Measurements from ENCODE around the gene DNAH17.

The DNAH17 gene

DNA sequence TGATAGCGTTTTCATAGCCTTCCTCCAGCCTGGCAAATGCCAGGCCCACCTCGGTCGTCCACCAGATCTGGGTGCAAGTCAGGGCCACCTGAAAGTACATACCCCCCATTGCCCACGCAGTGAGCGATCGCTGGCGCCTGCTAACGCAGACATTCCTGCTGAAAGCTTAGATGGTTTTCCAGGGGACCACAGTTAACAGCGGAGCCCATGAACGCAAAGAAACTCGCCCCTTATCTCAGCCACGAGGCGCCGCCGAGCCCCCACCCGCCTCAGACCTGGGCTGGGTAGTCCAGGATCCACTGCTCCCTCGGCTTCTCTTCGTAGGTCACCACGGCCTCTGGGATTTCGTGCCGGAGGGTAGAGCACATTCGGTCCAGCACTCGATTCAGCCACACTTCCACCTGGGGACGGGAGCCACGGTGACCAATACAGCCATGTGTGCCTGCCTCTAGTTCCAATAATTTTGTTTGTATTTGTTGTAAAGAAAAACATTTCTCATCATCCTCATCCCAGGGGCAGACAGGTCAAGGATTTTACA is 74.5 kb downstream of the DNAH17 start:
- no peak for DNase-seq
- Histone ChIP-seq H3K4me3 (ENCODE audit: low read depth, low read length) (no peak overlapping the region), H3K36me3 (no peaks in the 10 kb centered on the region), H3K9me3 (ENCODE audit: severe bottlenecking) (no peaks in the 10 kb centered on the region), H3K27ac (no peak overlapping the region), H3K27me3 (ENCODE audit: insufficient read depth, low read depth, severe bottlenecking) (no peaks in the 10 kb centered on the region)
- TF ChIP-seq, protein P1, sequence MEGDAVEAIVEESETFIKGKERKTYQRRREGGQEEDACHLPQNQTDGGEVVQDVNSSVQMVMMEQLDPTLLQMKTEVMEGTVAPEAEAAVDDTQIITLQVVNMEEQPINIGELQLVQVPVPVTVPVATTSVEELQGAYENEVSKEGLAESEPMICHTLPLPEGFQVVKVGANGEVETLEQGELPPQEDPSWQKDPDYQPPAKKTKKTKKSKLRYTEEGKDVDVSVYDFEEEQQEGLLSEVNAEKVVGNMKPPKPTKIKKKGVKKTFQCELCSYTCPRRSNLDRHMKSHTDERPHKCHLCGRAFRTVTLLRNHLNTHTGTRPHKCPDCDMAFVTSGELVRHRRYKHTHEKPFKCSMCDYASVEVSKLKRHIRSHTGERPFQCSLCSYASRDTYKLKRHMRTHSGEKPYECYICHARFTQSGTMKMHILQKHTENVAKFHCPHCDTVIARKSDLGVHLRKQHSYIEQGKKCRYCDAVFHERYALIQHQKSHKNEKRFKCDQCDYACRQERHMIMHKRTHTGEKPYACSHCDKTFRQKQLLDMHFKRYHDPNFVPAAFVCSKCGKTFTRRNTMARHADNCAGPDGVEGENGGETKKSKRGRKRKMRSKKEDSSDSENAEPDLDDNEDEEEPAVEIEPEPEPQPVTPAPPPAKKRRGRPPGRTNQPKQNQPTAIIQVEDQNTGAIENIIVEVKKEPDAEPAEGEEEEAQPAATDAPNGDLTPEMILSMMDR (IDR thresholded peaks at IDR 0.05; ENCODE audit: low read depth, low read length), result no peak

DNA sequence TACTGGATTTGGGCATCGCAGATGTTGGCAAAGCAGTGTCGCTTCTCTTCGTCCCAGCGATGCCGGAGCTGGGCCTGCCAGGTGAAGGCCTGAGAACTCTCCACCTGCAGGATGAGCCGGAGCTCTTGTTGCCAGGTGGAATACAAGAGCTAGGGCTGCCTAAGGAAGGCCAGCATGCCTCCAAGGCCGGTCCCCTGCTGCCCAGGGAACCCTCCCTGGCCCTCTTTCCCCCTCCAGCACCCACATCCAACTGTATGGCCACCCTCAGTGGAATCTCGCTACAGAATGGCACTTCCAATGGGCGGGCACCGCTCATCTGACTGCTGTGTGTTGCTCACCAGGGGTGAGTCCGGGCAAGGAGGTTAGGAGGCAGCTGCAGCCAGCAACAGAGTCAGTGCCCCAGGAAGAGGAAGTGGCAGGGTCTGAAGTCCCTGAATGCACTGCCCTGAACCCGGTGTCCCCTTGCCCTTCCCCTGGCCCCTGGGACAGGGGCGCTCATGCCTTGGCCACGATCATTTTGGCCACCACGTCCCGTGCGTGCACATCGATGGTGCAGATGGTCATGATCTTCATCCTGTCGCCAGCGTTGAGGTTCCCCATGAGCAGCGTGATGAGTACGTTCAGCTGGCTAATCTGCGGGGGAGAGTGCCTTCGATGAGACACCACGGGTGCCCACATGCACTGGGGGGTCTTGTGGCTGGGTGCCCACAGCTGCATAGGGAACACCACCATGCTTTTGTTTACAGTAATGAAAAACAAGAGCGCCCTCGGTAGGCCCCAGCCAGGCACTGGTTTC is 75.8 kb downstream of the DNAH17 start:
- Histone ChIP-seq H3K9me3 (ENCODE audit: severe bottlenecking) (no peaks in the 10 kb centered on the region), H3K27me3 (ENCODE audit: insufficient read depth, low read depth, severe bottlenecking) (no peaks in the 10 kb centered on the region), H3K36me3 (no peaks in the 10 kb centered on the region), H3K27ac (no peak overlapping the region), H3K4me3 (ENCODE audit: low read depth, low read length) (no peak overlapping the region)
- DNase-seq, result no peak
- TF ChIP-seq, protein P1 (IDR thresholded peaks at IDR 0.05; ENCODE audit: low read depth, low read length), result no peak

DNA sequence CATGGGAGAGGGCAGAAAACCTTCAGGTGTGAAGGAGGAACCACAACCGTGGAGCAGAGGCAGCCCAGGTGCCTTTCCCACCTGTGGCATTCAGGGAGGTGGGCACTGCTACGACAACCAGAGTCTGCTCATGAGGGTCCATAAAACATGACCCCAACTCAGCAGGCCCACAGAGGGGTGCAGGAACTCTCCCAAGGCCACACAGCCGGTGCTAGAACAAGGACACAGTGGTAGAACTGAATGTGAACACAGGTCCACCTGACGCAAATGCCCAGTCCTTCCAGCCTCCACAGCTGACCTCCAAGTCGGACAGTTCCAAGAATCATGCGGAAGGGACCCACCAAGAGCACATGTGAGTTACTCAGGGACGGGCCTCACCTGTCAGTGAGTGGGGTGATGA is 76.4 kb downstream of the DNAH17 start:
- no peak for DNase-seq
- TF ChIP-seq, protein P1 (IDR thresholded peaks at IDR 0.05; ENCODE audit: low read depth, low read length), result no peak
- H3K9me3 ChIP-seq (ENCODE audit: severe bottlenecking), result no peaks in the 10 kb centered on the region
- no peaks in the 10 kb centered on the region for H3K36me3 ChIP-seq
- H3K27ac ChIP-seq, result no peak overlapping the region
- no peaks in the 10 kb centered on the region for H3K27me3 ChIP-seq (ENCODE audit: insufficient read depth, low read depth, severe bottlenecking)
- no peak overlapping the region for H3K4me3 ChIP-seq (ENCODE audit: low read depth, low read length)

DNA sequence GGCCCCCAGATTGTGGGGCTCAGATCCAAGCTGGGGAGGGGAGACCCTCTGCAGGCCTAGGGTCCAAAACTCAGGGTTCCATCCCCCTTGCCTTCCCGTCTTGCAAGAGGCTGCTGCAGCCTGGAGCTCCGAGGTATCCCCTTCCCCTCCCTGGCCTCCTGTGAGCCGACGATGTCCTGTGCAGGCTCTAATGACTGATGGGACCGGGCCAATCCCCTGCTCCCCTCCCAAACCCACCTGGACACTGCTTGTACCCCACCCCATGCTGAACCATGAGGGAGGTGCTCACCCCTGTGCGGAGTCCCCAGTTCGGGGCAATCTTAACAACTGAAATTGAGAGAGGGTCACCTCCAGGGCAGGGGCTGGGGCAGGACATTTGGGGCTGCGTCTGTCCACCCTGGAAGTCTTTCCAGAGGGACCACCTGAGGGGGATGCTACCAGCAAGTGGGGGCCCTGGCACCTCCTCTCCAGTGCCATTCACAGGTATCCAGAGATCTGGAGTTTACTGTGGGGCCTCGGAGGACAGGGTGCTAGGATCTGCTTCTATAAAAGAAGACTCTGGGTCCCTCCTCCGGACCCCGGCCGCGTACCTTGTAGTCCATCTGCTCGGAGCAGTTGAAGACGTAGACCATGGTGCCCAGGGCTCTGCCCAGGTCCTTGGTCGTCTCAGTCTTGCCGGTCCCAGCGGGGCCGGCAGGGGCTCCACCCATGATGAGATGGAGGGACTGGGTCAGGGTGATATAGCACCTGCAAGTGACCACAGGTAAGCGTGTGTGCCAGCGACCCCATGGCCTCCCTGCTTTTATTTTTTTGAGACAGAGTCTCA is 77.3 kb downstream of the DNAH17 start:
- Histone ChIP-seq H3K27me3 (ENCODE audit: insufficient read depth, low read depth, severe bottlenecking) (no peaks in the 10 kb centered on the region), H3K27ac (no peak overlapping the region), H3K9me3 (ENCODE audit: severe bottlenecking) (no peaks in the 10 kb centered on the region), H3K36me3 (no peaks in the 10 kb centered on the region), H3K4me3 (ENCODE audit: low read depth, low read length) (no peak overlapping the region)
- TF ChIP-seq, protein P1 (IDR thresholded peaks at IDR 0.05; ENCODE audit: low read depth, low read length), result no peak
- no peak for DNase-seq

DNA sequence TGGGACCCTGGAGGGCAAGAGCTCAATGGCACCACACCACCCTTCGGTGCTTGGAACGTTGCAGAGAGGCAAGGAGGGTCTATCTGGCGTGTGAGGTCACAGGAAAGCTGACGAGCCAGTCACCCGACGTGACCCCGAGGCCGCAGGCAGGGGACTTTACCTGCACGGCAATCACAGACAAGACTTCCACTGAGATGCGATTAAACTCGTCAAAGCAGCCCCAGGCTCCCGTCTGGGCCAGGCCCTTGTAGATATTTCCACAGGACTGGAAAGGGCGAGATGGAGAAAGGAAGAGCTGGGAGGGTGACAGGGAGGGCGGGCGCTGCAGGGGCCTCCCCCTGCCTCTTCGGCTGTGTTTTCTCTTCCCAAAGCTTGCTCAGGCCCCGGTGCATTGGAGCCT is 78.3 kb downstream of the DNAH17 start:
- Histone ChIP-seq H3K9me3 (ENCODE audit: severe bottlenecking) (no peaks in the 10 kb centered on the region), H3K4me3 (ENCODE audit: low read depth, low read length) (no peak overlapping the region), H3K36me3 (no peaks in the 10 kb centered on the region), H3K27ac (no peak overlapping the region), H3K27me3 (ENCODE audit: insufficient read depth, low read depth, severe bottlenecking) (no peaks in the 10 kb centered on the region)
- peak; percentile 77 for DNase-seq
- TF ChIP-seq, protein P1 (IDR thresholded peaks at IDR 0.05; ENCODE audit: low read depth, low read length), result 0 out of 2 replicates have a peak, but pooled peaks have one; percentile 1

Measured in WERI-Rb-1 (cell line).